CD4-positive, CD25-positive, alpha-beta regulatory T cell (primary cell): ENCODE measurements around the gene CNPY1. TPM values are rescaled to one million over a fixed set of nuclear protein-coding genes. Genes with fewer than 3 reads are reported as not detected.

Source experiments
- ATAC-seq, 2 donors: fragments of 150-1000 bp; cut with Tn5 transposase; one replicate each; pipeline ENCODE4 v1.10.0; 2021; ENCODE audit warnings: low read depth in 2 of 2, moderate number of reproducible peaks in 2 of 2, moderate library complexity in 1 of 2
- DNase-seq, 3 donors: peaks; one replicate each; pipeline versions ENCODE4 v3.0.0 to v3.0.0-alpha.2; 2012 to 2022; ENCODE audit warnings: mixed read lengths in 1 of 3
- H3K27ac ChIP-seq: one replicate; pipeline ENCODE4 v1.7.0; 2013; ENCODE audit warnings: mild to moderate bottlenecking, low read length; ENCODE audit not compliant: insufficient read depth, poor library complexity, severe bottlenecking
- H3K27me3 ChIP-seq: one replicate; pipeline ENCODE4 v1.7.0; 2013; ENCODE audit warnings: low read length; ENCODE audit not compliant: control insufficient read depth, insufficient read depth
- H3K36me3 ChIP-seq: one replicate; pipeline ENCODE4 v1.7.0; 2013; ENCODE audit warnings: mild to moderate bottlenecking, low read length, moderate library complexity; ENCODE audit not compliant: control insufficient read depth, insufficient read depth
- H3K4me1 ChIP-seq: 2 replicates; pipeline ENCODE4 v1.7.0; 2013; ENCODE audit warnings: mild to moderate bottlenecking, low read length; ENCODE audit not compliant: insufficient read depth, control insufficient read depth, poor library complexity, severe bottlenecking
- H3K4me3 ChIP-seq: one replicate; pipeline ENCODE4 v1.7.0; 2013; ENCODE audit warnings: low read depth, mild to moderate bottlenecking, low read length, moderate library complexity
- H3K9me3 ChIP-seq, 2 experiments: 1 replicate in 1 of 2; 2 replicates in 1 of 2; pipeline ENCODE4 v1.7.0; 2013; ENCODE audit warnings: low read length in 2 of 2, mild to moderate bottlenecking in 1 of 2, moderate library complexity in 1 of 2; ENCODE audit not compliant: control insufficient read depth in 2 of 2
- H3K27ac Mint-ChIP-seq, 3 donors: one replicate each; pipeline ENCODE4 v1.8.0; 2020 to 2022; ENCODE audit warnings: mild to moderate bottlenecking in 3 of 3, mixed read lengths in 3 of 3, moderate library complexity in 2 of 3
- H3K27me3 Mint-ChIP-seq: one replicate; pipeline ENCODE4 v1.8.0; 2022; ENCODE audit warnings: mild to moderate bottlenecking, mixed read lengths
- H3K36me3 Mint-ChIP-seq: one replicate; pipeline ENCODE4 v1.8.0; 2020; ENCODE audit warnings: mixed read lengths
- H3K4me1 Mint-ChIP-seq, 4 donors: one replicate each; pipeline ENCODE4 v1.8.0; 2020 to 2022; ENCODE audit warnings: mixed read lengths in 4 of 4, mild to moderate bottlenecking in 1 of 4
- H3K4me3 Mint-ChIP-seq, 4 donors: one replicate each; pipeline ENCODE4 v1.8.0; 2020 to 2022; ENCODE audit warnings: mild to moderate bottlenecking in 4 of 4, mixed read lengths in 4 of 4, moderate library complexity in 3 of 4
- H3K9me3 Mint-ChIP-seq, 7 donors: one replicate each; pipeline ENCODE4 v1.8.0; 2020 to 2022; ENCODE audit warnings: mixed read lengths in 7 of 7, mild to moderate bottlenecking in 3 of 7, moderate library complexity in 2 of 7
- polyA plus RNA-seq, 4 donors: library from polyadenylated mRNA; unstranded; fragments of 300-500 nt; fragmentation: Illumina TruSeq; gene quantifications; one replicate each; pipeline ENCODE4 v1.2.3, GENCODE V29; 2021
- total RNA-seq: library from RNA; stranded (reverse); gene quantifications from one replicate; pipeline ENCODE4 v1.2.3, GENCODE V29; 2022

Gene CNPY1
- total and polyA plus RNA-seq, 5 donors from 2014 or later = not detected

GRCh38 chr7:155458878-155459699 is 87.3 kb downstream of the CNPY1 start:
- Histone ChIP-seq H3K27me3 (peaks cover 19% of the 10 kb centered on the region), H3K4me3 (no peak overlapping the region)

GRCh38 chr7:155458111-155458877 is 88.1 kb downstream of the CNPY1 start, which contains the start of gene EN2:
TSS of gene EN2 (plus strand) at chr7:155458129. CDS start at chr7:155458378, 249 bp downstream.
- peaks cover 72% of the 10 kb centered on the region for H3K27me3 Mint-ChIP-seq
- peak within 1 kb of the TSS; percentile 44 for H3K4me3 ChIP-seq
- H3K9me3 Mint-ChIP-seq = peaks cover 0 to 5% (median 0%) of the 10 kb centered on the region in 7 donors
- H3K9me3 ChIP-seq = no peaks in the 10 kb centered on the region
- H3K4me3 Mint-ChIP-seq = peak within 1 kb of the TSS in 3 of 4 donors; percentile 50 to 93 (median 66)
- peaks cover 17% of the 10 kb centered on the region for H3K27me3 ChIP-seq
- peaks cover 0 to 20% (median 2%) of the 10 kb centered on the region in 4 donors for H3K4me1 Mint-ChIP-seq
- no peak for ATAC-seq
- no peak within 1 kb of the TSS for H3K27ac Mint-ChIP-seq
- H3K27ac ChIP-seq = no peak within 1 kb of the TSS
- no peak for DNase-seq
- no peaks in the 10 kb centered on the region for H3K36me3 ChIP-seq
- H3K4me1 ChIP-seq = peaks cover 18% of the 10 kb centered on the region
- H3K36me3 Mint-ChIP-seq = no peaks in the 10 kb centered on the region

More at GRCh38 chr7:155458878-155459699, 87.3 kb downstream of the CNPY1 start:
- no peak for DNase-seq
- H3K4me3 Mint-ChIP-seq = peak overlapping the region in 2 of 4 donors; percentile 44 to 50
- H3K4me1 Mint-ChIP-seq = peaks cover 0 to 20% (median 4%) of the 10 kb centered on the region in 4 donors
- H3K36me3 Mint-ChIP-seq = no peaks in the 10 kb centered on the region
- peaks cover 0 to 5% (median 0%) of the 10 kb centered on the region in 7 donors for H3K9me3 Mint-ChIP-seq
- peaks cover 78% of the 10 kb centered on the region for H3K27me3 Mint-ChIP-seq
- no peak for ATAC-seq
- no peak overlapping the region for H3K27ac ChIP-seq
- H3K9me3 ChIP-seq = no peaks in the 10 kb centered on the region
- peaks cover 18% of the 10 kb centered on the region for H3K4me1 ChIP-seq
- H3K27ac Mint-ChIP-seq = no peak overlapping the region
- no peaks in the 10 kb centered on the region for H3K36me3 ChIP-seq

- Mint-ChIP-seq H3K27ac (no peak overlapping the region), H3K4me3 (peak overlapping the region in 2 of 4 donors; percentile 48 to 50), H3K9me3 (peaks cover 0 to 5% (median 0%) of the 10 kb centered on the region in 7 donors), H3K36me3 (no peaks in the 10 kb centered on the region), H3K4me1 (peaks cover 0 to 22% (median 2%) of the 10 kb centered on the region in 4 donors), H3K27me3 (peaks cover 74% of the 10 kb centered on the region)
- Histone ChIP-seq H3K4me1 (peaks cover 18% of the 10 kb centered on the region), H3K4me3 (no peak overlapping the region), H3K9me3 (no peaks in the 10 kb centered on the region), H3K36me3 (no peaks in the 10 kb centered on the region), H3K27ac (no peak overlapping the region), H3K27me3 (peaks cover 20% of the 10 kb centered on the region)
- ATAC-seq (no peak), DNase-seq (no peak)
Observed at GRCh38 chr7:155457544-155458110, 88.7 kb downstream of the CNPY1 start.

GRCh38 chr7:155456738-155457543 is 89.4 kb downstream of the CNPY1 start:
- peak in 1 of 3 donors; percentile 23 for DNase-seq
- Mint-ChIP-seq H3K4me1 (peaks cover 0 to 22% (median 4%) of the 10 kb centered on the region in 4 donors), H3K27me3 (peaks cover 74% of the 10 kb centered on the region), H3K27ac (no peak overlapping the region), H3K9me3 (peaks cover 0 to 5% (median 0%) of the 10 kb centered on the region in 7 donors), H3K36me3 (no peaks in the 10 kb centered on the region), H3K4me3 (peak overlapping the region in 3 of 4 donors; percentile 36 to 93 (median 66))
- peaks cover 18% of the 10 kb centered on the region for H3K4me1 ChIP-seq
- H3K27me3 ChIP-seq = peaks cover 26% of the 10 kb centered on the region
- ATAC-seq = no peak
- H3K4me3 ChIP-seq = peak overlapping the region; percentile 44
- H3K27ac ChIP-seq = no peak overlapping the region
- no peaks in the 10 kb centered on the region for H3K36me3 ChIP-seq
- no peaks in the 10 kb centered on the region for H3K9me3 ChIP-seq

- Mint-ChIP-seq H3K4me1 (peaks cover 0 to 26% (median 4%) of the 10 kb centered on the region in 4 donors), H3K36me3 (no peaks in the 10 kb centered on the region), H3K9me3 (peaks cover 0 to 3% (median 0%) of the 10 kb centered on the region in 7 donors), H3K27me3 (peaks cover 74% of the 10 kb centered on the region), H3K4me3 (peak overlapping the region in 3 of 4 donors; percentile 36 to 89 (median 78)), H3K27ac (no peak overlapping the region)
- H3K27ac ChIP-seq = no peak overlapping the region
- H3K4me3 ChIP-seq = no peak overlapping the region
- peaks cover 18% of the 10 kb centered on the region for H3K4me1 ChIP-seq
- DNase-seq = no peak
- no peaks in the 10 kb centered on the region for H3K36me3 ChIP-seq
- peaks cover 24% of the 10 kb centered on the region for H3K27me3 ChIP-seq
- no peak for ATAC-seq
- H3K9me3 ChIP-seq = no peaks in the 10 kb centered on the region
Observed at GRCh38 chr7:155455776-155456737, 90.3 kb downstream of the CNPY1 start.

GRCh38 chr7:155455132-155455693 is 91.1 kb downstream of the CNPY1 start:
- H3K36me3 Mint-ChIP-seq = no peaks in the 10 kb centered on the region
- Histone ChIP-seq H3K4me3 (no peak overlapping the region), H3K36me3 (no peaks in the 10 kb centered on the region), H3K27ac (no peak overlapping the region), H3K4me1 (peaks cover 18% of the 10 kb centered on the region), H3K27me3 (peaks cover 19% of the 10 kb centered on the region), H3K9me3 (no peaks in the 10 kb centered on the region)
- ATAC-seq (no peak), DNase-seq (no peak)
- H3K27ac Mint-ChIP-seq = peak overlapping the region in 1 of 3 donors; percentile 60
- peaks cover 0 to 3% (median 0%) of the 10 kb centered on the region in 7 donors for H3K9me3 Mint-ChIP-seq
- H3K4me1 Mint-ChIP-seq = peaks cover 0 to 29% (median 4%) of the 10 kb centered on the region in 4 donors
- H3K27me3 Mint-ChIP-seq = peaks cover 73% of the 10 kb centered on the region
- H3K4me3 Mint-ChIP-seq = peak overlapping the region in 2 of 4 donors; percentile 22 to 43
